Neural progenitor cell (in vitro differentiated cells): ENCODE data around the gene HAT1. TPM values are rescaled to one million over a fixed set of nuclear protein-coding genes. Genes with fewer than 3 reads are reported as not detected.

Source experiments
- DNase-seq: peaks from one replicate; pipeline ENCODE4 v3.0.0-alpha.2; 2016; ENCODE audit warnings: low spot score
- H2AFZ ChIP-seq: fragments of 200-600 bp; sonication (generic); replicated peaks from 2 replicates; pipeline ENCODE4 v1.6.1; 2016; ENCODE audit warnings: antibody characterized with exemption
- H3F3A ChIP-seq: fragments of 200-600 bp; sonication (generic); 2 replicates; pipeline ENCODE4 v1.6.1; 2016; ENCODE audit warnings: antibody characterized with exemption, low read depth
- H3K27ac ChIP-seq: fragments of 200-600 bp; sonication (generic); 2 replicates; pipeline ENCODE4 v1.5.1; 2016; ENCODE audit warnings: mild to moderate bottlenecking
- H3K27me3 ChIP-seq: fragments of 200-600 bp; sonication (generic); 2 replicates; pipeline ENCODE4 v1.6.1; 2016; ENCODE audit warnings: mild to moderate bottlenecking, moderate library complexity
- H3K36me3 ChIP-seq: fragments of 200-600 bp; sonication (generic); 2 replicates; pipeline ENCODE4 v1.5.1; 2016
- H3K4me1 ChIP-seq: fragments of 200-600 bp; sonication (generic); 2 replicates; pipeline ENCODE4 v1.6.1; 2016; ENCODE audit warnings: mixed run types
- H3K4me2 ChIP-seq: fragments of 200-600 bp; sonication (generic); 2 replicates; pipeline ENCODE4 v1.6.1; 2016
- H3K4me3 ChIP-seq: fragments of 200-600 bp; sonication (generic); 2 replicates; pipeline ENCODE4 v1.5.1; 2016
- H3K79me2 ChIP-seq: fragments of 200-600 bp; sonication (generic); 2 replicates; pipeline ENCODE4 v1.6.1; 2016; ENCODE audit warnings: low read depth
- H3K9ac ChIP-seq: fragments of 200-600 bp; sonication (generic); 2 replicates; pipeline ENCODE4 v1.6.1; 2016
- H3K9me3 ChIP-seq: fragments of 200-600 bp; sonication (generic); 2 replicates; pipeline ENCODE4 v1.5.1; 2016; ENCODE audit warnings: low read depth
- H4K20me1 ChIP-seq: fragments of 200-600 bp; sonication (generic); 2 replicates; pipeline ENCODE4 v1.6.1; 2016; ENCODE audit warnings: low read depth
- H3K27ac Mint-ChIP-seq: 3 replicates; pipeline ENCODE4 v1.8.0; 2021; ENCODE audit warnings: mixed read lengths
- H3K27me3 Mint-ChIP-seq: 2 replicates; pipeline ENCODE4 v1.8.0; 2022; ENCODE audit warnings: low read depth, mild to moderate bottlenecking, inconsistent platforms, moderate library complexity, mixed read lengths; ENCODE audit not compliant: insufficient read depth
- H3K36me3 Mint-ChIP-seq: 3 replicates; pipeline ENCODE4 v1.8.0; 2021; ENCODE audit warnings: mixed read lengths
- H3K4me1 Mint-ChIP-seq: 3 replicates; pipeline ENCODE4 v1.8.0; 2021; ENCODE audit warnings: mixed read lengths
- H3K4me3 Mint-ChIP-seq: 3 replicates; pipeline ENCODE4 v1.8.0; 2021; ENCODE audit warnings: mild to moderate bottlenecking, moderate library complexity, mixed read lengths
- H3K9me3 Mint-ChIP-seq: 3 replicates; pipeline ENCODE4 v1.8.0; 2020; ENCODE audit warnings: mixed read lengths
- CTCF ChIP-seq: fragments of 200-600 bp; sonication (generic); IDR thresholded peaks from 2 replicates; pipeline ENCODE4 v1.5.1; 2017; ENCODE audit warnings: antibody characterized with exemption, mild to moderate bottlenecking
- EZH2 ChIP-seq: fragments of 200-600 bp; sonication (generic); IDR thresholded peaks from 2 replicates; pipeline ENCODE4 v1.6.1; 2017; ENCODE audit warnings: antibody characterized with exemption, mild to moderate bottlenecking, moderate library complexity
- EZH2phosphoT487 ChIP-seq: fragments of 200-600 bp; sonication (generic); IDR thresholded peaks from 2 replicates; pipeline ENCODE4 v1.6.1; 2017; ENCODE audit warnings: antibody characterized with exemption
- total RNA-seq: library from RNA; depleted of rRNA; stranded (reverse); fragments of >200 nt; gene quantifications from 2 replicates; pipeline ENCODE4 v1.2.3, GENCODE V29; 2015; ENCODE audit warnings: low replicate concordance

Gene HAT1
- total RNA-seq, 1 donor from 2014 or later, result 109 TPM

GRCh38 chr2:172000696-172001361 is 78.6 kb downstream of the HAT1 start:
- H2AFZ ChIP-seq, result peak overlapping the region; percentile 99
- H3K36me3 Mint-ChIP-seq, result peaks cover 2% of the 10 kb centered on the region
- H3K27me3 ChIP-seq, result peaks cover 35% of the 10 kb centered on the region
- H4K20me1 ChIP-seq, result no peaks in the 10 kb centered on the region
- H3K4me2 ChIP-seq, result peak overlapping the region; percentile 91
- H3K36me3 ChIP-seq, result no peaks in the 10 kb centered on the region
- peaks cover 6% of the 10 kb centered on the region for H3K4me1 ChIP-seq
- H3K9me3 Mint-ChIP-seq, result no peaks in the 10 kb centered on the region
- peak overlapping the region; percentile 81 for H3K4me3 ChIP-seq
- H3K27ac Mint-ChIP-seq, result no peak overlapping the region
- no peaks in the 10 kb centered on the region for H3K79me2 ChIP-seq
- H3K27me3 Mint-ChIP-seq, result peaks cover 5% of the 10 kb centered on the region
- DNase-seq, result no peak
- TF ChIP-seq CTCF, result no peak
- H3K9me3 ChIP-seq, result no peaks in the 10 kb centered on the region
- no peak overlapping the region for H3K27ac ChIP-seq
- no peaks in the 10 kb centered on the region for H3F3A ChIP-seq
- peaks cover 12% of the 10 kb centered on the region for H3K4me1 Mint-ChIP-seq
- peak overlapping the region; percentile 97 for H3K4me3 Mint-ChIP-seq
- H3K9ac ChIP-seq, result no peak overlapping the region

- no peak overlapping the region for H3K27ac Mint-ChIP-seq
- no peaks in the 10 kb centered on the region for H3K36me3 ChIP-seq
- peaks cover 3% of the 10 kb centered on the region for H3K4me1 Mint-ChIP-seq
- no peak overlapping the region for H3K9ac ChIP-seq
- no peak overlapping the region for H3K4me3 ChIP-seq
- no peaks in the 10 kb centered on the region for H3K9me3 ChIP-seq
- no peak overlapping the region for H3K27ac ChIP-seq
- no peaks in the 10 kb centered on the region for H3K27me3 ChIP-seq
- no peaks in the 10 kb centered on the region for H3K4me1 ChIP-seq
- H3K79me2 ChIP-seq, result no peaks in the 10 kb centered on the region
- no peak overlapping the region for H3K4me3 Mint-ChIP-seq
- H3K4me2 ChIP-seq, result no peak overlapping the region
- no peaks in the 10 kb centered on the region for H4K20me1 ChIP-seq
- no peaks in the 10 kb centered on the region for H3F3A ChIP-seq
- no peak overlapping the region for H2AFZ ChIP-seq
- peaks cover 2% of the 10 kb centered on the region for H3K9me3 Mint-ChIP-seq
- H3K27me3 Mint-ChIP-seq, result peaks cover 2% of the 10 kb centered on the region
- H3K36me3 Mint-ChIP-seq, result peaks cover 5% of the 10 kb centered on the region
- TF ChIP-seq CTCF, result no peak
- TF ChIP-seq EZH2, result no peak
- TF ChIP-seq EZH2phosphoT487, result no peak
- no peak for DNase-seq
Observed at GRCh38 chr2:172007372-172007771, 85.1 kb downstream of the HAT1 start.

- H3K4me1 ChIP-seq, result no peaks in the 10 kb centered on the region
Observed at GRCh38 chr2:172009823-172010222, 87.6 kb downstream of the HAT1 start.

More at GRCh38 chr2:172009823-172010222, 87.6 kb downstream of the HAT1 start:
- Histone ChIP-seq H2AFZ (no peak overlapping the region), H3F3A (no peaks in the 10 kb centered on the region), H3K9me3 (no peaks in the 10 kb centered on the region), H3K36me3 (no peaks in the 10 kb centered on the region), H4K20me1 (no peaks in the 10 kb centered on the region), H3K27ac (no peak overlapping the region), H3K9ac (no peak overlapping the region), H3K4me2 (no peak overlapping the region), H3K79me2 (no peaks in the 10 kb centered on the region), H3K4me3 (no peak overlapping the region), H3K27me3 (no peaks in the 10 kb centered on the region)
- DNase-seq, result no peak
- peaks cover 3% of the 10 kb centered on the region for H3K36me3 Mint-ChIP-seq
- peaks cover 2% of the 10 kb centered on the region for H3K27me3 Mint-ChIP-seq
- H3K4me3 Mint-ChIP-seq, result no peak overlapping the region
- TF ChIP-seq CTCF, result no peak
- no peak for TF ChIP-seq EZH2phosphoT487
- TF ChIP-seq EZH2, result no peak
- peaks cover 2% of the 10 kb centered on the region for H3K9me3 Mint-ChIP-seq
- H3K27ac Mint-ChIP-seq, result no peak overlapping the region
- H3K4me1 Mint-ChIP-seq, result peaks cover 15% of the 10 kb centered on the region
